GM23338 (cell line): ENCODE results near the gene ELOVL7. TPM values are rescaled to one million over a fixed set of nuclear protein-coding genes. Genes with fewer than 3 reads are reported as not detected.

Source experiments
- ATAC-seq: fragments of 200-7000 bp; cut with Tn5 transposase; 3 replicates; pipeline ENCODE4 v1.9.1; 2020
- DNase-seq: peaks from one replicate; pipeline ENCODE4 v3.0.0-alpha.2; 2015; ENCODE audit warnings: low spot score
- H2AFZ ChIP-seq: fragments of 200-600 bp; sonication (generic); 2 replicates; pipeline ENCODE4 v1.8.0; 2016; ENCODE audit warnings: antibody characterized with exemption, mild to moderate bottlenecking, moderate library complexity
- H3F3A ChIP-seq: fragments of 200-600 bp; sonication (generic); replicated peaks from 2 replicates; pipeline ENCODE4 v1.8.0; 2017; ENCODE audit warnings: antibody characterized with exemption, mixed run types, low read depth
- H3K27ac ChIP-seq: fragments of 200-600 bp; sonication (generic); 2 replicates; pipeline ENCODE4 v1.6.1; 2016; ENCODE audit warnings: low read depth
- H3K27me3 ChIP-seq: fragments of 200-600 bp; sonication (generic); 2 replicates; pipeline ENCODE4 v1.8.0; 2016; ENCODE audit warnings: mild to moderate bottlenecking, mixed run types, moderate library complexity; ENCODE audit not compliant: insufficient read depth
- H3K36me3 ChIP-seq: fragments of 200-600 bp; sonication (generic); 2 replicates; pipeline ENCODE4 v1.8.0; 2016; ENCODE audit warnings: mild to moderate bottlenecking; ENCODE audit not compliant: insufficient read depth
- H3K4me1 ChIP-seq: fragments of 200-600 bp; sonication (generic); 2 replicates; pipeline ENCODE4 v1.8.0; 2016; ENCODE audit warnings: mild to moderate bottlenecking, moderate library complexity; ENCODE audit not compliant: insufficient read depth
- H3K4me2 ChIP-seq: fragments of 200-600 bp; sonication (generic); 2 replicates; pipeline ENCODE4 v1.7.1; 2017; ENCODE audit warnings: mixed run types
- H3K4me3 ChIP-seq: fragments of 200-600 bp; sonication (generic); 2 replicates; pipeline ENCODE4 v1.6.1; 2016; ENCODE audit warnings: mixed run types
- H3K79me2 ChIP-seq: fragments of 200-600 bp; sonication (generic); replicated peaks from 2 replicates; pipeline ENCODE4 v1.8.0; 2017; ENCODE audit warnings: mild to moderate bottlenecking; ENCODE audit not compliant: insufficient read depth
- H3K9me2 ChIP-seq: fragments of 200-600 bp; sonication (generic); 2 replicates; pipeline ENCODE4 v1.8.0; 2017; ENCODE audit not compliant: insufficient read depth
- H4K20me1 ChIP-seq: fragments of 200-600 bp; sonication (generic); replicated peaks from 2 replicates; pipeline ENCODE4 v1.8.0; 2017; ENCODE audit warnings: mild to moderate bottlenecking; ENCODE audit not compliant: insufficient read depth
- H3K27ac Mint-ChIP-seq: 2 replicates; pipeline ENCODE4 v1.8.0; 2020; ENCODE audit warnings: inconsistent platforms, mild to moderate bottlenecking, moderate library complexity, mixed read lengths
- H3K27me3 Mint-ChIP-seq: 3 replicates; pipeline ENCODE4 v1.8.0; 2022; ENCODE audit warnings: low read depth, mild to moderate bottlenecking, moderate library complexity, mixed read lengths, inconsistent platforms; ENCODE audit not compliant: insufficient read depth, poor library complexity
- H3K36me3 Mint-ChIP-seq: 3 replicates; pipeline ENCODE4 v1.8.0; 2021; ENCODE audit warnings: low read depth, mild to moderate bottlenecking, inconsistent platforms, moderate library complexity, mixed read lengths
- H3K4me1 Mint-ChIP-seq: 3 replicates; pipeline ENCODE4 v1.8.0; 2020; ENCODE audit warnings: mild to moderate bottlenecking, inconsistent platforms, mixed read lengths
- H3K4me3 Mint-ChIP-seq: 3 replicates; pipeline ENCODE4 v1.8.0; 2021; ENCODE audit warnings: moderate library complexity, mild to moderate bottlenecking, inconsistent platforms, mixed read lengths
- H3K9me3 Mint-ChIP-seq: 3 replicates; pipeline ENCODE4 v1.8.0; 2020; ENCODE audit warnings: moderate library complexity, mild to moderate bottlenecking, inconsistent platforms, mixed read lengths
- CREB1 ChIP-seq: fragments of 250-450 bp; sonication (Bioruptor Pico); IDR thresholded peaks from 2 replicates; pipeline ENCODE4 v1.5.0; 2020; ENCODE audit warnings: low read depth, mild to moderate bottlenecking, moderate library complexity
- ETS1 ChIP-seq: IDR thresholded peaks from 2 replicates; pipeline ENCODE4 v1.6.1; 2016; ENCODE audit warnings: antibody characterized with exemption
- EZH2 ChIP-seq: fragments of 200-600 bp; sonication (generic); IDR thresholded peaks from one replicate; pipeline ENCODE4 v1.8.0; 2017; ENCODE audit warnings: antibody characterized with exemption, mild to moderate bottlenecking, low read depth; ENCODE audit not compliant: unreplicated experiment
- EZH2phosphoT487 ChIP-seq: fragments of 200-600 bp; sonication (generic); IDR thresholded peaks from one replicate; pipeline ENCODE4 v1.8.1; 2018; ENCODE audit warnings: antibody characterized with exemption; ENCODE audit not compliant: unreplicated experiment
- JUNB ChIP-seq: IDR thresholded peaks from one replicate; pipeline ENCODE4 v1.6.1; 2016; ENCODE audit warnings: antibody characterized with exemption; ENCODE audit not compliant: unreplicated experiment
- NANOG ChIP-seq: IDR thresholded peaks from 2 replicates; pipeline ENCODE4 v1.6.1; 2016; ENCODE audit warnings: antibody characterized with exemption, borderline replicate concordance
- POLR2AphosphoS5 ChIP-seq: IDR thresholded peaks from 2 replicates; pipeline ENCODE4 v1.6.1; 2016; ENCODE audit warnings: antibody characterized with exemption, low read depth
- REST ChIP-seq: IDR thresholded peaks from one replicate; pipeline ENCODE4 v1.6.1; 2018; ENCODE audit warnings: antibody characterized with exemption; ENCODE audit not compliant: unreplicated experiment
- ZNF114 ChIP-seq: fragments of 250-450 bp; sonication (Bioruptor Pico); IDR thresholded peaks from 2 replicates; pipeline ENCODE4 v1.5.0; 2020; ENCODE audit warnings: mild to moderate bottlenecking, moderate library complexity
- ZNF331 ChIP-seq: fragments of 250-450 bp; sonication (Bioruptor Pico); IDR thresholded peaks from 2 replicates; pipeline ENCODE4 v1.5.0; 2020; ENCODE audit warnings: low read depth, mild to moderate bottlenecking, moderate library complexity
- polyA plus RNA-seq: library from polyadenylated mRNA; unstranded; fragments of >200 nt; fragmentation: Nextera tagmentation; extraction: Ambion mirVana; gene quantifications from 2 replicates; pipeline ENCODE4 v1.2.1, GENCODE V29; 2016
- total RNA-seq: library from RNA; depleted of rRNA; stranded (reverse); fragments of >200 nt; shearing (Covaris generic); gene quantifications from 2 replicates; pipeline ENCODE4 v1.2.3, GENCODE V29; 2014

ELOVL7 gene
- total and polyA plus RNA-seq, 2 experiments from 2014 or later = 2.3 to 7.0 TPM

- Histone ChIP-seq H3K36me3 (no peaks in the 10 kb centered on the region), H3K79me2 (no peaks in the 10 kb centered on the region; the same call in 1 of the 2 replicates), H3K4me3 (no peak overlapping the region), H3K4me2 (no peak overlapping the region), H3F3A (no peaks in the 10 kb centered on the region), H3K27ac (no peak overlapping the region), H3K9me2 (no peaks in the 10 kb centered on the region; the same call in 1 of the 2 replicates), H3K4me1 (no peaks in the 10 kb centered on the region), H4K20me1 (0 out of 2 replicates have a peak, but pooled peaks cover 4% of the 10 kb centered on the region), H3K27me3 (no peaks in the 10 kb centered on the region), H2AFZ (no peak overlapping the region)
- Mint-ChIP-seq H3K27ac (no peak overlapping the region), H3K4me1 (no peaks in the 10 kb centered on the region), H3K36me3 (no peaks in the 10 kb centered on the region), H3K9me3 (no peaks in the 10 kb centered on the region), H3K27me3 (no peaks in the 10 kb centered on the region), H3K4me3 (no peak overlapping the region)
- DNase-seq (no peak), ATAC-seq (no peak)
- TF ChIP-seq JUNB (no peak), REST (no peak), POLR2AphosphoS5 (no peak), EZH2phosphoT487 (no peak), NANOG (no peak), ETS1 (no peak), ZNF331 (CRISPR knock-in tag) (no peak), CREB1 (CRISPR knock-in tag) (no peak)
These were observed 17.4 kb downstream of the ELOVL7 start for GRCh38 chr5:60826653-60827052.

GRCh38 chr5:60823574-60823973, 20.5 kb downstream of the ELOVL7 start:
- Mint-ChIP-seq H3K9me3 (no peaks in the 10 kb centered on the region), H3K27ac (no peak overlapping the region), H3K4me3 (no peak overlapping the region), H3K36me3 (no peaks in the 10 kb centered on the region; the same call in 2 of the 3 replicates), H3K4me1 (no peaks in the 10 kb centered on the region), H3K27me3 (no peaks in the 10 kb centered on the region)
- 0 out of 2 replicates have a peak, but pooled peaks cover 4% of the 10 kb centered on the region for H4K20me1 ChIP-seq
- no peaks in the 10 kb centered on the region for H3K79me2 ChIP-seq
- H3K27me3 ChIP-seq = no peaks in the 10 kb centered on the region
- no peak overlapping the region for H3K4me3 ChIP-seq
- H3F3A ChIP-seq = no peaks in the 10 kb centered on the region
- no peak for DNase-seq
- no peak for ATAC-seq
- no peak overlapping the region for H2AFZ ChIP-seq
- H3K4me2 ChIP-seq = no peak overlapping the region
- H3K27ac ChIP-seq = no peak overlapping the region
- no peaks in the 10 kb centered on the region; the same call in 1 of the 2 replicates for H3K9me2 ChIP-seq
- H3K4me1 ChIP-seq = no peaks in the 10 kb centered on the region
- H3K36me3 ChIP-seq = no peaks in the 10 kb centered on the region
- TF ChIP-seq NANOG = no peak
- no peak for TF ChIP-seq EZH2
- no peak for TF ChIP-seq JUNB
- no peak for TF ChIP-seq EZH2phosphoT487
- no peak for TF ChIP-seq ZNF114 (CRISPR knock-in tag)
- TF ChIP-seq ETS1 = no peak
- no peak for TF ChIP-seq REST
- TF ChIP-seq POLR2AphosphoS5 = no peak
- TF ChIP-seq ZNF331 (CRISPR knock-in tag) = no peak
